H9 (cell line): ENCODE results near the gene TAOK1. TPM values are rescaled to one million over a fixed set of nuclear protein-coding genes. Genes with fewer than 3 reads are reported as not detected.

Source experiments
- DNase-seq: peaks from one replicate; pipeline ENCODE4 v3.0.0-alpha.2; 2017
- H2AFZ ChIP-seq: one replicate; pipeline ENCODE4 v1.6.1; 2013; ENCODE audit warnings: mild to moderate bottlenecking, low read length, control low read depth, moderate library complexity
- H2AK5ac ChIP-seq: 2 replicates; pipeline ENCODE4 v1.6.1; 2013; ENCODE audit warnings: low read length, control low read depth, mixed read lengths; ENCODE audit not compliant: insufficient read length
- H2BK120ac ChIP-seq: one replicate; pipeline ENCODE4 v1.6.1; 2013; ENCODE audit warnings: low read depth, mild to moderate bottlenecking, low read length, control low read depth, inconsistent platforms; ENCODE audit not compliant: poor library complexity, severe bottlenecking
- H2BK12ac ChIP-seq: 2 replicates; pipeline ENCODE4 v1.6.1; 2013; ENCODE audit warnings: low read length, control low read depth, mixed read lengths, low read depth; ENCODE audit not compliant: insufficient read length
- H2BK15ac ChIP-seq: 2 replicates; pipeline ENCODE4 v1.6.1; 2013; ENCODE audit warnings: low read depth, low read length, control low read depth
- H2BK20ac ChIP-seq: one replicate; pipeline ENCODE4 v1.6.1; 2013; ENCODE audit warnings: low read depth, mild to moderate bottlenecking, low read length, control low read depth, inconsistent platforms; ENCODE audit not compliant: poor library complexity, severe bottlenecking
- H2BK5ac ChIP-seq: 2 replicates; pipeline ENCODE4 v1.6.1; 2013; ENCODE audit warnings: low read length, control low read depth, mixed read lengths; ENCODE audit not compliant: insufficient read length
- H3K14ac ChIP-seq: 2 replicates; pipeline ENCODE4 v1.6.1; 2013; ENCODE audit warnings: low read length, control low read depth; ENCODE audit not compliant: insufficient read depth
- H3K18ac ChIP-seq: 2 replicates; pipeline ENCODE4 v1.6.1; 2013; ENCODE audit warnings: low read depth, mild to moderate bottlenecking, mixed read lengths, low read length, control low read depth; ENCODE audit not compliant: insufficient read length
- H3K23ac ChIP-seq: 2 replicates; pipeline ENCODE4 v1.6.1; 2013; ENCODE audit warnings: low read length, control low read depth, mixed read lengths, low read depth; ENCODE audit not compliant: insufficient read length
- H3K23me2 ChIP-seq: 2 replicates; pipeline ENCODE4 v1.6.1; 2013; ENCODE audit warnings: low read depth, mild to moderate bottlenecking, mixed read lengths, low read length, control low read depth; ENCODE audit not compliant: insufficient read length, poor library complexity, severe bottlenecking
- H3K27ac ChIP-seq: 2 replicates; pipeline ENCODE4 v1.5.1; 2013; ENCODE audit warnings: low read length, control low read depth, mixed read lengths, low read depth; ENCODE audit not compliant: insufficient read length
- H3K27me3 ChIP-seq: 2 replicates; pipeline ENCODE4 v1.6.1; 2013; ENCODE audit warnings: low read length, control low read depth, inconsistent platforms; ENCODE audit not compliant: insufficient read depth
- H3K4ac ChIP-seq: 2 replicates; pipeline ENCODE4 v1.6.1; 2013; ENCODE audit warnings: low read depth, mild to moderate bottlenecking, control low read depth, inconsistent platforms, low read length, moderate library complexity
- H3K4me1 ChIP-seq: 2 replicates; pipeline ENCODE4 v1.6.1; 2013; ENCODE audit warnings: low read length, control low read depth, inconsistent platforms; ENCODE audit not compliant: insufficient read depth
- H3K4me2 ChIP-seq: 2 replicates; pipeline ENCODE4 v1.6.1; 2013; ENCODE audit warnings: low read length, control low read depth, mixed read lengths; ENCODE audit not compliant: insufficient read length, insufficient read depth
- H3K56ac ChIP-seq: 2 replicates; pipeline ENCODE4 v1.6.1; 2013; ENCODE audit warnings: low read depth, mild to moderate bottlenecking, mixed read lengths, low read length, control low read depth; ENCODE audit not compliant: insufficient read length
- H3K79me1 ChIP-seq: 2 replicates; pipeline ENCODE4 v1.6.1; 2013; ENCODE audit warnings: low read depth, mild to moderate bottlenecking, moderate library complexity, low read length, control low read depth, inconsistent platforms; ENCODE audit not compliant: insufficient read depth, poor library complexity, severe bottlenecking
- H3K79me2 ChIP-seq: 2 replicates; pipeline ENCODE4 v1.6.1; 2013; ENCODE audit warnings: low read length, control low read depth, inconsistent platforms; ENCODE audit not compliant: insufficient read depth
- H3K9ac ChIP-seq: 2 replicates; pipeline ENCODE4 v1.6.1; 2013; ENCODE audit warnings: low read length, control low read depth, mixed read lengths; ENCODE audit not compliant: insufficient read length; ENCODE audit errors: extremely low read depth
- H3K9me3 ChIP-seq: one replicate; pipeline ENCODE4 v1.6.1; 2013; ENCODE audit warnings: low read depth, low read length, inconsistent platforms; ENCODE audit not compliant: control insufficient read depth
- H3T11ph ChIP-seq: one replicate; pipeline ENCODE4 v1.6.1; 2013; ENCODE audit warnings: mild to moderate bottlenecking, low read length, control low read depth, inconsistent platforms
- H4K20me1 ChIP-seq: one replicate; pipeline ENCODE4 v1.6.1; 2013; ENCODE audit not compliant: control insufficient read depth, insufficient read length, insufficient read depth
- H4K5ac ChIP-seq: 2 replicates; pipeline ENCODE4 v1.6.1; 2013; ENCODE audit warnings: low read depth, mild to moderate bottlenecking, mixed read lengths, low read length, control low read depth; ENCODE audit not compliant: insufficient read length
- H4K8ac ChIP-seq: replicated peaks from 2 replicates; pipeline ENCODE4 v1.6.1; 2013; ENCODE audit warnings: low read length, control low read depth, mixed read lengths, low read depth; ENCODE audit not compliant: insufficient read length
- H4K91ac ChIP-seq: 2 replicates; pipeline ENCODE4 v1.6.1; 2013; ENCODE audit warnings: low read depth, mild to moderate bottlenecking, moderate library complexity, mixed read lengths, low read length, control low read depth; ENCODE audit not compliant: insufficient read length
- H3K27ac Mint-ChIP-seq, 3 experiments: 2 replicates in 2 of 3; 3 replicates in 1 of 3; pipeline ENCODE4 v1.8.0; 2020 to 2021; ENCODE audit warnings: mixed read lengths in 3 of 3, mild to moderate bottlenecking in 1 of 3, moderate library complexity in 1 of 3
- H3K27me3 Mint-ChIP-seq: 2 replicates; pipeline ENCODE4 v1.8.0; 2021; ENCODE audit warnings: low read depth, mild to moderate bottlenecking, moderate library complexity, mixed read lengths
- H3K36me3 Mint-ChIP-seq, 3 experiments: 2 replicates in 2 of 3; 3 replicates in 1 of 3; pipeline ENCODE4 v1.8.0; 2020 to 2021; ENCODE audit warnings: low read depth in 3 of 3, mixed read lengths in 3 of 3; ENCODE audit not compliant: insufficient read depth in 1 of 3
- H3K4me1 Mint-ChIP-seq, 2 experiments: 2 replicates each; pipeline ENCODE4 v1.8.0; 2020; ENCODE audit warnings: mixed read lengths in 2 of 2
- H3K4me3 Mint-ChIP-seq, 2 experiments: 2 replicates in 1 of 2; 3 replicates in 1 of 2; pipeline ENCODE4 v1.8.0; 2020 to 2021; ENCODE audit warnings: mild to moderate bottlenecking in 2 of 2, mixed read lengths in 2 of 2, moderate library complexity in 1 of 2
- H3K9me3 Mint-ChIP-seq, 2 experiments: 2 replicates in 1 of 2; 3 replicates in 1 of 2; pipeline ENCODE4 v1.8.0; 2020; ENCODE audit warnings: mild to moderate bottlenecking in 2 of 2, mixed read lengths in 2 of 2, moderate library complexity in 1 of 2
- WGBS: extraction: QIAGEN DNeasy Blood & Tissue Kit; methylation state at CpG from one replicate; pipeline ENCODE4 v1.1.7; 2013; ENCODE audit warnings: missing lambda C conversion rate, low lambda C conversion rate, mixed read lengths; ENCODE audit not compliant: insufficient read length; ENCODE audit errors: extremely low coverage; 5-methylcytosine and 5-hydroxymethylcytosine counted together
- total RNA-seq: library from RNA; stranded (reverse); gene quantifications from 2 replicates; pipeline ENCODE4 v1.2.1, GENCODE V29; 2021
- TF ChIP-seq, protein P1 (sequence below): fragments of 200-600 bp; sonication (generic); conservative IDR thresholded peaks from 3 replicates; pipeline ENCODE4 v1.8.0; 2021; ENCODE audit warnings: antibody characterized with exemption, mild to moderate bottlenecking

Gene TAOK1
- total RNA-seq, 1 experiment from 2014 or later, result 93.0 TPM

DNA sequence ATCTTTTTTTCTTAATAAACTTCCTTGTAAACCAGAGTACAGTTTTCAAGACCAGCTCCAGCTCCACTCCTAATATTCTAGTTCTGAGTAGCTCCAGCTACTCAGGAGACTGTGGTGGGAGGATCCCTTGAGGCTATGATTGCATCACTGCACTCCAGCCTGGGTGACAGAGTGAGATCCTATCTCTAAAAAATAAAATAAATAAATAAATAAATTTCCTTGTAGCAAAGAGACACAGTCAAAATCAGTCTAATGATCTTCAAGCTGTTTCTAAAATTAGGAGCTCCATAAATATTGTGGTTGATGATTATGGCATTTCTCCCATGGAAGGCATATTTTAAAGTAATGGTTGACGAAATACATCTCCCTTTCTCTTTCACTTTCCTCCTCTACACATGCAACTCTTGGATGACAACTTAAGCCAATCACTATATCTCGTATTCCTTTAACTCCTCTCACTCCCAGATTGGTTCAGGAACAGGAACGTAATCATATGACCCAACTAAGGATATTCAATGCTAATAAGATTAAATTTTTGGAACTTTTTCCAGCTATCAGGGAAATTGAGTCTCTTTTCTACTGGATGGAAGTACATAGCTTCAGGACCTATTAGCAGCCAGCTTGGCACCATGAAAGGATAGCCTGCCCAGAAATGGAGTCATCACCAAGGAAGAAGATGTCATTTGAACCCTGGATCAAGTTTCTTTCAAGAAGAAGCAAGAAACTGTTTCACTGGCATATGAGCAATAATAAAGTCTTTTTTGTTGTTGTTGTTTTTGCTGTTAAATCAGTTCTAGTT is 42.1 kb upstream of the TAOK1 start:
- H3K4me1 Mint-ChIP-seq, result no peaks in the 10 kb centered on the region
- no peaks in the 10 kb centered on the region for H3K27me3 ChIP-seq
- H3K36me3 Mint-ChIP-seq, result no peaks in the 10 kb centered on the region
- TF ChIP-seq, protein P1, sequence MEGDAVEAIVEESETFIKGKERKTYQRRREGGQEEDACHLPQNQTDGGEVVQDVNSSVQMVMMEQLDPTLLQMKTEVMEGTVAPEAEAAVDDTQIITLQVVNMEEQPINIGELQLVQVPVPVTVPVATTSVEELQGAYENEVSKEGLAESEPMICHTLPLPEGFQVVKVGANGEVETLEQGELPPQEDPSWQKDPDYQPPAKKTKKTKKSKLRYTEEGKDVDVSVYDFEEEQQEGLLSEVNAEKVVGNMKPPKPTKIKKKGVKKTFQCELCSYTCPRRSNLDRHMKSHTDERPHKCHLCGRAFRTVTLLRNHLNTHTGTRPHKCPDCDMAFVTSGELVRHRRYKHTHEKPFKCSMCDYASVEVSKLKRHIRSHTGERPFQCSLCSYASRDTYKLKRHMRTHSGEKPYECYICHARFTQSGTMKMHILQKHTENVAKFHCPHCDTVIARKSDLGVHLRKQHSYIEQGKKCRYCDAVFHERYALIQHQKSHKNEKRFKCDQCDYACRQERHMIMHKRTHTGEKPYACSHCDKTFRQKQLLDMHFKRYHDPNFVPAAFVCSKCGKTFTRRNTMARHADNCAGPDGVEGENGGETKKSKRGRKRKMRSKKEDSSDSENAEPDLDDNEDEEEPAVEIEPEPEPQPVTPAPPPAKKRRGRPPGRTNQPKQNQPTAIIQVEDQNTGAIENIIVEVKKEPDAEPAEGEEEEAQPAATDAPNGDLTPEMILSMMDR, result no peak
- no peak overlapping the region for H3K27ac Mint-ChIP-seq
- no peak overlapping the region for H4K8ac ChIP-seq
- H3T11ph ChIP-seq, result no peak overlapping the region
- no peaks in the 10 kb centered on the region for H3K23me2 ChIP-seq
- no peaks in the 10 kb centered on the region for H4K20me1 ChIP-seq
- H3K9ac ChIP-seq, result no peak overlapping the region
- H3K4ac ChIP-seq, result no peak overlapping the region
- H4K5ac ChIP-seq, result no peak overlapping the region
- DNase-seq, result no peak
- H4K91ac ChIP-seq, result no peak overlapping the region
- H3K18ac ChIP-seq, result no peak overlapping the region
- no peak overlapping the region for H3K27ac ChIP-seq
- no peak overlapping the region for H2BK120ac ChIP-seq
- H2BK15ac ChIP-seq, result no peak overlapping the region
- no peaks in the 10 kb centered on the region for H3K79me1 ChIP-seq
- no peak overlapping the region for H2AK5ac ChIP-seq
- H3K79me2 ChIP-seq, result no peaks in the 10 kb centered on the region
- no peak overlapping the region for H3K14ac ChIP-seq
- peaks cover 1% of the 10 kb centered on the region; the same call in 1 of the 2 replicates for H3K27me3 Mint-ChIP-seq
- 100% methylated on average over 1 of the region's 3 CpGs for WGBS
- no peak overlapping the region for H3K4me3 Mint-ChIP-seq
- no peak overlapping the region for H2BK12ac ChIP-seq
- no peak overlapping the region for H3K56ac ChIP-seq
- H2AFZ ChIP-seq, result no peak overlapping the region
- no peaks in the 10 kb centered on the region for H3K9me3 Mint-ChIP-seq
- no peak overlapping the region for H2BK20ac ChIP-seq
- H3K4me1 ChIP-seq, result no peaks in the 10 kb centered on the region
- no peak overlapping the region for H2BK5ac ChIP-seq
- H3K23ac ChIP-seq, result no peak overlapping the region
- no peaks in the 10 kb centered on the region for H3K9me3 ChIP-seq
- H3K4me2 ChIP-seq, result no peak overlapping the region
